ENCODE measurements around the gene PRLR.

Gene PRLR

GRCh38 chr5:35001842-35002241 lies 228.4 kb downstream of the PRLR start:
- Histone ChIP-seq H3K27ac (ENCODE audit: low read depth, low read length) (no peak overlapping the region), H3K27me3 (ENCODE audit: control insufficient read depth, insufficient read depth, low read length) (no peaks in the 10 kb centered on the region), H3K4me3 (ENCODE audit: low read depth, low read length) (no peak overlapping the region), H3K9ac (ENCODE audit: low read length) (no peak overlapping the region), H3K36me3 (ENCODE audit: control insufficient read depth, insufficient read depth, low read length) (no peaks in the 10 kb centered on the region), H3K9me3 (ENCODE audit: control insufficient read depth, insufficient read depth, low read depth, low read length) (no peaks in the 10 kb centered on the region), H3K4me1 (ENCODE audit: control insufficient read depth, insufficient read depth, low read length) (peaks cover 14% of the 10 kb centered on the region)

Measured in HUES6 (cell line).